Tibial nerve (tissue), 4 donors: ENCODE results near the gene CTSH.

Experiments
- EP300 ChIP-seq, 2 donors: sonication (generic); formaldehyde crosslinking; IDR thresholded peaks; one replicate each; pipeline ENCODE4 v1.6.1; 2017; ENCODE audit warnings: antibody characterized with exemption in 2 of 2, mild to moderate bottlenecking in 1 of 2
- POLR2A ChIP-seq, 2 donors: fragments of 450-650 bp; IDR thresholded peaks; one replicate each; pipeline ENCODE4 v1.6.1; 2017; ENCODE audit warnings: antibody characterized with exemption in 2 of 2, mild to moderate bottlenecking in 2 of 2, moderate library complexity in 2 of 2
- TF ChIP-seq, protein P1 (sequence below), 5 experiments: fragments of 200-600 bp in 3 of 5; fragments of 450-650 bp in 2 of 5; sonication (generic) in 3 of 5; IDR thresholded peaks; one replicate each; pipeline ENCODE4 v1.5.1; 2016 to 2019; ENCODE audit warnings: antibody characterized with exemption in 5 of 5, mild to moderate bottlenecking in 3 of 5, moderate library complexity in 2 of 5

DNA sequence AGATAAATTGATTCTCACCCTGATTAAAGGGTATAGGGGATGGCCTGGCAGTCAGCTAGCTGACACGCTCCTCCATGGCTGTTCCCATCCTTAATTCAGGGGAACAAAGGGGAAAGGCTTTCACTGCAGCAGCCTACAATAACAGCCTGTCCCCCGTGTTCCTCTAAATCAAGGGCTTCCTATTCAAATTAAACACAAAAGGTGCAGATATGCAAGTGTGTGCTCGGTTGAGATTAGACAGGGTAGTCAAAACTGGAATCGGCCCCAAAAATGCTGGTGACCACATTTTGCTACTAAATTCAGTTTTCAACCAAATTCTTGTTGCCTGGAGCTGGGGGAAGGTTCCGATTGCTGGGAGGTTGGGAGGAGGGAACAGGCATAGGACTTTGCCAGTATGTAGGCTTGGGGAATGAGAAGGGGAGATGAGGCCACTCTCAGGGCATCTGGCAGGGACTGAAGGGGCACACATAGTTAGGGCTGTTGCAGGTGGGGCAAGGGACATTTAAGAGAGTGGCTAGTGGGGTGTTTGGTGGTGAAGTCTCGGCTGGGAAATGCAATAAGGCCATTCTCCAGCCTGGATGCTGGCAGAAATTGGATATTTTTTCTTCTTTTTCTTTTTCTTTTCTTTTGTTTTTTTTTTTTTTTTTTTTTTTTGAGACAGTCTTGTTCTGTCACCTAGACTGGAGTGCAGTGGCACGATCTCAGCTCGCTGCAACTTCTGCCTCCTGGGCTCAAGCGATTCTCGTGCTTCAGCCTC, 32.9 kb upstream of the CTSH start:
- TF ChIP-seq, protein P1, sequence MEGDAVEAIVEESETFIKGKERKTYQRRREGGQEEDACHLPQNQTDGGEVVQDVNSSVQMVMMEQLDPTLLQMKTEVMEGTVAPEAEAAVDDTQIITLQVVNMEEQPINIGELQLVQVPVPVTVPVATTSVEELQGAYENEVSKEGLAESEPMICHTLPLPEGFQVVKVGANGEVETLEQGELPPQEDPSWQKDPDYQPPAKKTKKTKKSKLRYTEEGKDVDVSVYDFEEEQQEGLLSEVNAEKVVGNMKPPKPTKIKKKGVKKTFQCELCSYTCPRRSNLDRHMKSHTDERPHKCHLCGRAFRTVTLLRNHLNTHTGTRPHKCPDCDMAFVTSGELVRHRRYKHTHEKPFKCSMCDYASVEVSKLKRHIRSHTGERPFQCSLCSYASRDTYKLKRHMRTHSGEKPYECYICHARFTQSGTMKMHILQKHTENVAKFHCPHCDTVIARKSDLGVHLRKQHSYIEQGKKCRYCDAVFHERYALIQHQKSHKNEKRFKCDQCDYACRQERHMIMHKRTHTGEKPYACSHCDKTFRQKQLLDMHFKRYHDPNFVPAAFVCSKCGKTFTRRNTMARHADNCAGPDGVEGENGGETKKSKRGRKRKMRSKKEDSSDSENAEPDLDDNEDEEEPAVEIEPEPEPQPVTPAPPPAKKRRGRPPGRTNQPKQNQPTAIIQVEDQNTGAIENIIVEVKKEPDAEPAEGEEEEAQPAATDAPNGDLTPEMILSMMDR (IDR thresholded peaks at IDR 0.05) = no peak
- TF ChIP-seq POLR2A (IDR thresholded peaks at IDR 0.05) (no peak), EP300 (IDR thresholded peaks at IDR 0.05) (no peak)
